Nephron (organoid): Measurements from ENCODE around the gene PELO.

Source experiments
- H3K27ac Mint-ChIP-seq, 3 experiments: 2 replicates each; pipeline ENCODE4 v1.8.0; 2020; ENCODE audit warnings: mixed read lengths in 3 of 3, mild to moderate bottlenecking in 2 of 3, moderate library complexity in 1 of 3
- H3K27me3 Mint-ChIP-seq: 2 replicates; pipeline ENCODE4 v1.8.0; 2021; ENCODE audit warnings: low read depth, mild to moderate bottlenecking, moderate library complexity, mixed read lengths
- H3K36me3 Mint-ChIP-seq: 2 replicates; pipeline ENCODE4 v1.8.0; 2020; ENCODE audit warnings: low read depth, mixed read lengths
- H3K4me1 Mint-ChIP-seq: 2 replicates; pipeline ENCODE4 v1.8.0; 2020; ENCODE audit warnings: mixed read lengths
- H3K4me3 Mint-ChIP-seq, 3 experiments: 2 replicates each; pipeline ENCODE4 v1.8.0; 2020; ENCODE audit warnings: mild to moderate bottlenecking in 3 of 3, mixed read lengths in 3 of 3, moderate library complexity in 2 of 3
- H3K9me3 Mint-ChIP-seq: 2 replicates; pipeline ENCODE4 v1.8.0; 2020; ENCODE audit warnings: mixed read lengths
- CTCF ChIP-seq, 3 experiments: fragments of 200-600 bp; sonication (generic); IDR thresholded peaks; one replicate each; pipeline ENCODE4 v1.5.0; 2021; ENCODE audit warnings: antibody characterized with exemption in 3 of 3; ENCODE audit not compliant: unreplicated experiment in 3 of 3

PELO gene

GRCh38 chr5:52802272-52802973, 14.7 kb downstream of the PELO start:
- H3K27me3 Mint-ChIP-seq: no peaks in the 10 kb centered on the region
- peak overlapping the region; percentile 92 to 96 (median 93) for H3K4me3 Mint-ChIP-seq
- peaks cover 51% of the 10 kb centered on the region for H3K4me1 Mint-ChIP-seq
- TF ChIP-seq CTCF (IDR thresholded peaks at IDR 0.05; ENCODE audit: unreplicated experiment in 3 of 3): no peak
- H3K27ac Mint-ChIP-seq: peak overlapping the region in 2 of 3 experiments; percentile 34 to 38
- peaks cover 26% of the 10 kb centered on the region for H3K36me3 Mint-ChIP-seq
- H3K9me3 Mint-ChIP-seq: no peaks in the 10 kb centered on the region

GRCh38 chr5:52802974-52803336, 15.2 kb downstream of the PELO start:
- peaks cover 46% of the 10 kb centered on the region for H3K4me1 Mint-ChIP-seq
- peak overlapping the region; percentile 34 to 59 (median 55) for H3K27ac Mint-ChIP-seq
- H3K27me3 Mint-ChIP-seq: no peaks in the 10 kb centered on the region
- H3K9me3 Mint-ChIP-seq: no peaks in the 10 kb centered on the region
- H3K4me3 Mint-ChIP-seq: peak overlapping the region; percentile 75 to 79 (median 76)
- H3K36me3 Mint-ChIP-seq: peaks cover 26% of the 10 kb centered on the region
- no peak for TF ChIP-seq CTCF (IDR thresholded peaks at IDR 0.05; ENCODE audit: unreplicated experiment in 3 of 3)

- Mint-ChIP-seq H3K27ac (peak overlapping the region; percentile 53 to 64 (median 59)), H3K4me1 (peaks cover 38% of the 10 kb centered on the region), H3K27me3 (no peaks in the 10 kb centered on the region), H3K4me3 (peak overlapping the region; percentile 55 to 81 (median 66)), H3K9me3 (no peaks in the 10 kb centered on the region), H3K36me3 (peaks cover 26% of the 10 kb centered on the region)
- TF ChIP-seq CTCF (IDR thresholded peaks at IDR 0.05; ENCODE audit: unreplicated experiment in 3 of 3): no peak
Measured at GRCh38 chr5:52804387-52804791, 16.7 kb downstream of the PELO start.

- Mint-ChIP-seq H3K27ac (peak overlapping the region in 1 of 3 experiments; percentile 59), H3K4me3 (peak overlapping the region in 1 of 3 experiments; percentile 15), H3K9me3 (no peaks in the 10 kb centered on the region), H3K4me1 (peaks cover 38% of the 10 kb centered on the region), H3K36me3 (peaks cover 26% of the 10 kb centered on the region), H3K27me3 (no peaks in the 10 kb centered on the region)
- no peak for TF ChIP-seq CTCF (IDR thresholded peaks at IDR 0.05; ENCODE audit: unreplicated experiment in 3 of 3)
Measured at GRCh38 chr5:52804981-52805380, 17.3 kb downstream of the PELO start.

- Mint-ChIP-seq H3K9me3 (no peaks in the 10 kb centered on the region), H3K4me3 (no peak overlapping the region), H3K27me3 (no peaks in the 10 kb centered on the region), H3K36me3 (peaks cover 26% of the 10 kb centered on the region), H3K4me1 (peaks cover 38% of the 10 kb centered on the region), H3K27ac (no peak overlapping the region)
- no peak for TF ChIP-seq CTCF (IDR thresholded peaks at IDR 0.05; ENCODE audit: unreplicated experiment in 3 of 3)
Measured at GRCh38 chr5:52805615-52806014, 17.9 kb downstream of the PELO start.

GRCh38 chr5:52807037-52807436, 19.3 kb downstream of the PELO start:
- TF ChIP-seq CTCF (IDR thresholded peaks at IDR 0.05; ENCODE audit: unreplicated experiment in 3 of 3): no peak
- peaks cover 17% of the 10 kb centered on the region for H3K36me3 Mint-ChIP-seq
- H3K4me3 Mint-ChIP-seq: no peak overlapping the region
- H3K4me1 Mint-ChIP-seq: peaks cover 27% of the 10 kb centered on the region
- H3K27ac Mint-ChIP-seq: no peak overlapping the region
- no peaks in the 10 kb centered on the region for H3K27me3 Mint-ChIP-seq
- H3K9me3 Mint-ChIP-seq: no peaks in the 10 kb centered on the region
